ENCODE results near the gene CDC42. TPM values are rescaled to one million over a fixed set of nuclear protein-coding genes. Genes with fewer than 3 reads are reported as not detected.
"Not testable (repeated sequence)": the region's sequence is repeated elsewhere in the genome, so short reads cannot be mapped to it uniquely, and the experiment has no call there.

CDC42 gene
- total and polyA plus RNA-seq, 2 of the 13 experiments (the other 11 are each of a cell fraction or from before 2014, with no cell fraction given): 138 to 237 TPM

GRCh38 chr1:22030473-22030872, 22.0 kb upstream of the CDC42 start (continued):
- no peak for TF ChIP-seq ZBTB44 (CRISPR knock-in tag; IDR thresholded peaks at IDR 0.05)
- no peak for TF ChIP-seq TGIF2 (CRISPR knock-in tag; IDR thresholded peaks at IDR 0.05)
- no peak for TF ChIP-seq JUN (CRISPR knock-in tag; IDR thresholded peaks at IDR 0.05)
- TF ChIP-seq ZNF770 (CRISPR knock-in tag; IDR thresholded peaks at IDR 0.05): no peak

DNA sequence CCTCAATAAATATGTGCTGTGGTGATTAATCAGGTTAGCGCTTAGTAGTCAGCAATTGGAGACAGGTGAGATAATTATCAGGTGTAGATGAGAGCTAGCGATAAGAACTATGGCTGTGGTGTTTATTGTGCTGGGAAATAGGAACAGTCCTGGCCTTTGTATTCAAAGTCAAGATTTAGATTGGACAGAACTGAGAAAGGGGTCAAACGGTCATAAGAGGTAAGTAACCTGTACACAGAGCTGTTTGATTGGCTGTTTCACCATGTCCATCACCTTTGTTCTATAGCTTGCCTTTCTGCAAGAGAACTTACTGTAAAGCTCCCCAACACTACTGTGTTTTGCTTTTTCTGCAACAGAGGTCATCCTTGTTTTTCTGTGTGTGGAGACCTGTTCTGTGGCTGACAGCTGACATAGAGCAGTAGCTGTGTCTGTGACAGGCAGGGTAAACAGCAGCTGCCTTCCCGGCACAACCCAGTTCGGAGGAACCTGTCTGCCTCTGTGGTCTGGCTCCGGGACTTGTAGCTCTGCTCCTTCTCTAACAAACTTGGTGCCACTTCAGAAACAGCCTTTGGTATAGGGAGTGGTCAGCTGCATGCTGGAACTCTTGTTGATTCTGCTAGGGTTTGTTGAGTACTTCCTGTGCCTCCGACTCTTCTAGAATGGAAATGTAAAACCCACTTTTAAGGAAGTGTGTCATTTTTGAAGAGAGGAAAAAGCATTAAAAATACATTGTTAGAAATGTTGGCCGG, 21.1 kb upstream of the CDC42 start:
- no peaks in the 10 kb centered on the region for H3K9me3 ChIP-seq (ENCODE audit: low read length)
- no peak overlapping the region for H3K9ac ChIP-seq (ENCODE audit: insufficient read depth, low read depth, low read length)
- no peak overlapping the region for H3K4me3 ChIP-seq (replicated peaks in 1 of 3; ENCODE audit: insufficient read depth in 1 of 3, low read depth in 2 of 3, low read length in 3 of 3)
- no peak overlapping the region for H2AFZ ChIP-seq (ENCODE audit: low read length)
- POLR2A ChIA-PET: no interaction called here
- TF ChIP-seq NFYB (CRISPR knock-in tag; IDR thresholded peaks at IDR 0.05) (peak; percentile 50), FOXA1 (IDR thresholded peaks at IDR 0.05) (no peak), FOXA1 (CRISPR knock-in tag; IDR thresholded peaks at IDR 0.05) (no peak), ZKSCAN8 (CRISPR knock-in tag; IDR thresholded peaks at IDR 0.05; ENCODE audit: borderline replicate concordance) (no peak), SCMH1 (CRISPR knock-in tag; IDR thresholded peaks at IDR 0.05; ENCODE audit: borderline replicate concordance) (no peak)
- peak overlapping the region; percentile 13 for H3K27ac ChIP-seq (ENCODE audit: extremely low read length, insufficient read depth, low read length)
- intact Hi-C loops (cut with micrococcal nuclease; ENCODE audit: unreplicated experiment) (no loop called here), in situ Hi-C loops (cut with HindIII; ENCODE audit: extremely low pct_ligation_motif_present, low pct_unique_long_range_greater_than_20kb) (no loop called here)
- peak overlapping the region; percentile 39; the same call in 1 of the 2 replicates for H3K4me2 ChIP-seq (ENCODE audit: low read depth, low read length)
- no peak for ATAC-seq
- H4K20me1 ChIP-seq (ENCODE audit: insufficient read depth, low read length): no peaks in the 10 kb centered on the region
- peaks cover 18% of the 10 kb centered on the region for H3K4me1 ChIP-seq (ENCODE audit: insufficient read depth, low read length)
- peak; percentile 47 for DNase-seq (ENCODE audit: low spot score)
- no TSS peak for BruUV-seq (replicated peaks)
- FAIRE-seq: no peak
- H3K79me2 ChIP-seq (ENCODE audit: insufficient read depth, low read length): peaks cover 2% of the 10 kb centered on the region
- 83% methylated on average over 8 of the region's 8 CpGs for WGBS (ENCODE audit: low lambda C conversion rate)
- H3K36me3 ChIP-seq (replicated peaks in 1 of 2; ENCODE audit: control insufficient read depth in 1 of 2, insufficient read depth in 2 of 2, low read length in 2 of 2): no peaks in the 10 kb centered on the region
- CTCF ChIA-PET (ENCODE audit: low intra/inter-chr PET ratio, low total read pairs): no interaction called here
- H3K27me3 ChIP-seq (ENCODE audit: control insufficient read depth in 1 of 2, insufficient read depth in 2 of 2, low read length in 2 of 2): no peaks in the 10 kb centered on the region

DNA sequence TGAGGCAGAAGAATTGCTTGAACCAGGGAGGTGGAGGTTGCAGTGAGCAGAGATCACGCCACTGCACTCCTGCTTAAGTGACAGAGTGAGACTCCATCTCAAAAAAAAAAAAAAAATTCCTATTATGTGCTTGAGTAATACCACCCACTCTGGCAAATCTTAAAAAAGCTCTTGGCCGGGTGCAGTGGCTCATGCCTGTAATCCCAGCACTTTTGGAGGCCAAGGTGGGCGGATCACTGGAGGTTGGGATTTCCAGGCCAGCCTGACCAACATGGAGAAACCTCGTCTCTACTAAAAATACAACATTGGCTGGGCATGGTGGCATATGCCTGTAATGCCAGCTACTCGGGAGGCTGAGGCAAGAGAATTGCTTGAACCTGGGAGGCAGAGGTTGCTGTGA, 17.7 kb upstream of the CDC42 start:
- H3K27ac ChIP-seq (ENCODE audit: extremely low read length, insufficient read depth, low read length); H3K9ac ChIP-seq (ENCODE audit: insufficient read depth, low read depth, low read length); BruUV-seq (replicated peaks); H3K79me2 ChIP-seq (ENCODE audit: insufficient read depth, low read length); H3K4me2 ChIP-seq (ENCODE audit: low read depth, low read length); in situ Hi-C loops (cut with HindIII; ENCODE audit: extremely low pct_ligation_motif_present, low pct_unique_long_range_greater_than_20kb); FAIRE-seq; H4K20me1 ChIP-seq (ENCODE audit: insufficient read depth, low read length); H2AFZ ChIP-seq (ENCODE audit: low read length); CTCF ChIA-PET (ENCODE audit: low intra/inter-chr PET ratio, low total read pairs); H3K4me3 ChIP-seq (replicated peaks in 1 of 3; ENCODE audit: insufficient read depth in 1 of 3, low read depth in 2 of 3, low read length in 3 of 3); ATAC-seq; H3K36me3 ChIP-seq (replicated peaks in 1 of 2; ENCODE audit: control insufficient read depth in 1 of 2, insufficient read depth in 2 of 2, low read length in 2 of 2); H3K9me3 ChIP-seq (ENCODE audit: low read length); intact Hi-C loops (cut with micrococcal nuclease; ENCODE audit: unreplicated experiment); H3K27me3 ChIP-seq (ENCODE audit: control insufficient read depth in 1 of 2, insufficient read depth in 2 of 2, low read length in 2 of 2); DNase-seq (ENCODE audit: low spot score): not testable (repeated sequence)
- H3K4me1 ChIP-seq (ENCODE audit: insufficient read depth, low read length): peaks cover 31% of the 10 kb centered on the region
- WGBS (ENCODE audit: low lambda C conversion rate): 64% methylated on average over 5 of the region's 5 CpGs
- POLR2A ChIA-PET: interaction anchor here (1.7 kb wide), 1 partner anchor 10 kb away, joined by 3 read pairs; no protein-coding TSS in a partner anchor

All from HepG2 (cell line).